Mesendoderm (in vitro differentiated cells): Measurements from ENCODE around the gene PANX1.

Experiments used
- DNase-seq: peaks from one replicate; pipeline ENCODE4 v3.0.0; 2013
- H2AK5ac ChIP-seq: 2 replicates; pipeline ENCODE4 v1.6.1; 2013; ENCODE audit warnings: low read length, inconsistent platforms
- H2BK120ac ChIP-seq: 2 replicates; pipeline ENCODE4 v1.6.1; 2013; ENCODE audit warnings: low read depth, mild to moderate bottlenecking, low read length, moderate library complexity, mixed read lengths
- H2BK15ac ChIP-seq: replicated peaks from 2 replicates; pipeline ENCODE4 v1.6.1; 2013; ENCODE audit warnings: low read depth, mild to moderate bottlenecking, moderate library complexity
- H2BK5ac ChIP-seq: 2 replicates; pipeline ENCODE4 v1.6.1; 2013; ENCODE audit warnings: low read length, inconsistent platforms
- H3K18ac ChIP-seq: 2 replicates; pipeline ENCODE4 v1.6.1; 2013; ENCODE audit warnings: mild to moderate bottlenecking, low read length, mixed read lengths
- H3K23ac ChIP-seq: one replicate; pipeline ENCODE4 v1.6.1; 2013; ENCODE audit warnings: low read length
- H3K27ac ChIP-seq: 2 replicates; pipeline ENCODE4 v1.5.1; 2013; ENCODE audit warnings: low read depth, mild to moderate bottlenecking, inconsistent platforms, low read length, moderate library complexity
- H3K27me3 ChIP-seq: 2 replicates; pipeline ENCODE4 v1.6.1; 2013; ENCODE audit warnings: low read length, control low read depth, mild to moderate bottlenecking, inconsistent platforms; ENCODE audit not compliant: insufficient read depth, poor library complexity
- H3K36me3 ChIP-seq: 2 replicates; pipeline ENCODE4 v1.6.1; 2013; ENCODE audit warnings: low read length, inconsistent platforms; ENCODE audit not compliant: control insufficient read depth, insufficient read depth
- H3K4ac ChIP-seq: one replicate; pipeline ENCODE4 v1.6.1; 2013; ENCODE audit warnings: low read depth, mild to moderate bottlenecking, low read length, moderate library complexity
- H3K4me1 ChIP-seq: 2 replicates; pipeline ENCODE4 v1.6.1; 2013; ENCODE audit warnings: low read depth, low read length, inconsistent platforms; ENCODE audit not compliant: control insufficient read depth
- H3K4me2 ChIP-seq: 2 replicates; pipeline ENCODE4 v1.6.1; 2013; ENCODE audit warnings: low read length
- H3K4me3 ChIP-seq: 2 replicates; pipeline ENCODE4 v1.5.1; 2013; ENCODE audit warnings: mild to moderate bottlenecking, low read length
- H3K56ac ChIP-seq: one replicate; pipeline ENCODE4 v1.6.1; 2013; ENCODE audit warnings: low read length
- H3K79me1 ChIP-seq: 2 replicates; pipeline ENCODE4 v1.6.1; 2013; ENCODE audit warnings: low read length, inconsistent platforms
- H3K79me2 ChIP-seq: 2 replicates; pipeline ENCODE4 v1.6.1; 2013; ENCODE audit warnings: mild to moderate bottlenecking, low read length; ENCODE audit not compliant: control insufficient read depth, insufficient read depth
- H3K9ac ChIP-seq: 2 replicates; pipeline ENCODE4 v1.6.1; 2013; ENCODE audit warnings: low read length, inconsistent platforms
- H4K5ac ChIP-seq: one replicate; pipeline ENCODE4 v1.6.1; 2013; ENCODE audit warnings: low read length
- H4K8ac ChIP-seq: one replicate; pipeline ENCODE4 v1.6.1; 2013; ENCODE audit warnings: low read depth, mild to moderate bottlenecking, control low read depth, low read length, moderate library complexity
- whole genome bisulfite sequencing: extraction: QIAGEN DNeasy Blood & Tissue Kit; methylation state at CpG from one replicate; pipeline ENCODE4 v1.1.7; 2013; ENCODE audit warnings: low lambda C conversion rate, missing lambda C conversion rate; ENCODE audit not compliant: insufficient coverage; ENCODE audit errors: extremely low coverage; 5-methylcytosine and 5-hydroxymethylcytosine counted together

PANX1 gene

DNA sequence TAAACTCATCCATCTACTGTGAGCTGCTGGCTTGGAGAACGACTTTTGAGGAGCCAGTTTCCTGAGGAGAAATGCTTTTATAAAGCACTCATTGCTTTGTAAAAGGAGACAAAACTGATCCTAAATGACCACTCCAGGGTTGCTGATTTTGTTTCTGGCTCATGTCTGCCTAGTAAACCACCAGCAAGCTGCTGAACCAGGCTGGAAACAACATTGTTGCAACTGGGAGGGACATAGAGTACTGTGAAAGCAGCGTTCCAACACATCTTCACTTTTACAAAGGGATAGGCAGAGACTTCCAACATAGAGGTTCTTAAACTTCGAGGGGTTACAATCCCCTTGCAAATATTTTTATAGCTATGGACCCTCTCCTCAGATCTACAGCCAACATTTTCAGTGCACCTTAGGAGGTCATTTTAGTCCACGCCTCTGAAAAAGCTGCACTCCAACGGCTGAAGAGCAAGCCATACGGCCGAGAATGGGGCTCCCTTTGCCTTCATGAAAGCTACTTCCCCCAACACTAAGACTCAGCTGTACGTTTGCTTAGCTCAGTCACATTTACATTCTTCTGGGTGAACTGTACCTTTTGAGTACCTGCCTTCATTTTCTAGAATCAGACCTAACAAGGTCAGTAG is 54.7 kb downstream of the PANX1 start:
- Histone ChIP-seq H3K4ac (no peak overlapping the region), H3K56ac (no peak overlapping the region), H2AK5ac (no peak overlapping the region), H2BK15ac (no peak overlapping the region), H3K27me3 (no peaks in the 10 kb centered on the region), H3K4me2 (no peak overlapping the region), H3K36me3 (peaks cover 5% of the 10 kb centered on the region), H4K8ac (no peak overlapping the region), H3K27ac (no peak overlapping the region), H3K9ac (no peak overlapping the region), H3K4me1 (peaks cover 2% of the 10 kb centered on the region), H3K4me3 (no peak overlapping the region), H3K18ac (no peak overlapping the region), H3K23ac (no peak overlapping the region), H4K5ac (no peak overlapping the region), H3K79me1 (peaks cover 4% of the 10 kb centered on the region), H2BK120ac (no peak overlapping the region), H3K79me2 (peaks cover under 1% of the 10 kb centered on the region), H2BK5ac (no peak overlapping the region)
- WGBS = no CpG with 5 or more reads among the region's 8 CpGs
- DNase-seq = no peak

DNA sequence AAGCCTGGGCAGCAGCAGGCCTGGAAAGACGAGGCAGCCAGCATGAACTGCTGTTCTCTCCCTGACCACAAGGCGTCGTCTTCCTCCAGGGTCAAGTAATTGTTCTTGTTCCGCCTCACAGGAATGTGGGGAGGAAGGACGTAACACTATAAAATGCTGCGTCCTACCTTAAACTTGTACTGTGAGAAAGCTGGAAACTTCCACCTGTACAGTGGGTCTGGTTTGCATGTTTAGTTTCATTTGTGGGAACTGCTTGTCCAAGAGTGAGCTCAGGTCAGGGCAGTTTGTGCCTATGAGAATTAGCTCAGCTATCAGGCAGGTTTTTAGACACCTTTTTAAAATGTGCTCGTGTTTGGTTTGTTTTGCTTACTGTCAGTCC is 55.2 kb downstream of the PANX1 start:
- Histone ChIP-seq H2BK120ac (no peak overlapping the region), H3K27ac (no peak overlapping the region), H3K79me2 (no peaks in the 10 kb centered on the region), H3K4me2 (no peak overlapping the region), H2BK5ac (no peak overlapping the region), H3K36me3 (peaks cover 4% of the 10 kb centered on the region), H2BK15ac (no peak overlapping the region), H3K23ac (no peak overlapping the region), H3K79me1 (peaks cover 4% of the 10 kb centered on the region), H4K5ac (no peak overlapping the region), H3K18ac (no peak overlapping the region), H3K56ac (no peak overlapping the region), H3K4me1 (peaks cover 2% of the 10 kb centered on the region), H3K9ac (peak overlapping the region; percentile 4), H3K4me3 (no peak overlapping the region), H2AK5ac (no peak overlapping the region), H4K8ac (no peak overlapping the region), H3K27me3 (no peaks in the 10 kb centered on the region), H3K4ac (no peak overlapping the region)
- peak; percentile 86 for DNase-seq
- WGBS = no CpG with 5 or more reads among the region's 7 CpGs

DNA sequence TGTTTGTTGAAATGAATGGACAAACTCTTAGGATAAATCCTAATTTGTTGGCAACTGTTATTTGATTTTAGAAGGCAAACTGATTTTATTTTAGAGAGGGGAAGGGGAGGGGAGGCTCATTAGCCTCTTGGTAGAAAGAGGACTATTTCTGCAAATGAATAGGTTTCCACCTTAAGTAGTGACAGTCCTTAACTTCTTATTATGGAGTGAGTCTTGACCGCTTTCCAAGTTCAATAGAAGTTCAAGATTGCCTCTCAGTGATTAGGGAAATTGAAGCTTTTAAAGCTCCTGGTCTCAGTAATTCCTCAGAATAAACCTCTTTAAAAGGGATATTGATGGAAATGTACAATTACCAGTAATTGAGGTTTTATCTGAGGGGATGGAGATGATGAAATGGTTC is 55.7 kb downstream of the PANX1 start:
- no peak overlapping the region for H4K8ac ChIP-seq
- no peak overlapping the region for H3K4ac ChIP-seq
- H3K4me2 ChIP-seq = no peak overlapping the region
- no peak overlapping the region for H4K5ac ChIP-seq
- H3K27me3 ChIP-seq = no peaks in the 10 kb centered on the region
- H3K56ac ChIP-seq = no peak overlapping the region
- WGBS = no CpG with 5 or more reads among the region's 1 CpG
- H3K79me1 ChIP-seq = peaks cover 4% of the 10 kb centered on the region
- H2BK120ac ChIP-seq = no peak overlapping the region
- no peak for DNase-seq
- H3K79me2 ChIP-seq = no peaks in the 10 kb centered on the region
- peaks cover 4% of the 10 kb centered on the region for H3K36me3 ChIP-seq
- H2BK15ac ChIP-seq = no peak overlapping the region
- no peak overlapping the region for H2AK5ac ChIP-seq
- H3K18ac ChIP-seq = no peak overlapping the region
- H3K23ac ChIP-seq = no peak overlapping the region
- H2BK5ac ChIP-seq = no peak overlapping the region
- peaks cover 2% of the 10 kb centered on the region for H3K4me1 ChIP-seq
- no peak overlapping the region for H3K4me3 ChIP-seq
- no peak overlapping the region for H3K9ac ChIP-seq
- H3K27ac ChIP-seq = no peak overlapping the region

- H3K18ac ChIP-seq = no peak overlapping the region
- H3K27me3 ChIP-seq = no peaks in the 10 kb centered on the region
- no peak overlapping the region for H3K23ac ChIP-seq
- no peak overlapping the region for H3K4me2 ChIP-seq
- H3K79me2 ChIP-seq = no peaks in the 10 kb centered on the region
- DNase-seq = no peak
- no peak overlapping the region for H2BK5ac ChIP-seq
- H3K56ac ChIP-seq = no peak overlapping the region
- no peak overlapping the region for H3K9ac ChIP-seq
- peaks cover 1% of the 10 kb centered on the region for H3K36me3 ChIP-seq
- H4K8ac ChIP-seq = no peak overlapping the region
- H2BK120ac ChIP-seq = no peak overlapping the region
- no peak overlapping the region for H3K4me3 ChIP-seq
- H3K27ac ChIP-seq = no peak overlapping the region
- H3K4me1 ChIP-seq = peaks cover 2% of the 10 kb centered on the region
- H2BK15ac ChIP-seq = no peak overlapping the region
- H2AK5ac ChIP-seq = no peak overlapping the region
- peaks cover 1% of the 10 kb centered on the region for H3K79me1 ChIP-seq
- WGBS = no CpG with 5 or more reads among the region's 2 CpGs
- no peak overlapping the region for H4K5ac ChIP-seq
- H3K4ac ChIP-seq = no peak overlapping the region
Measured at GRCh38 chr11:94184846-94185245, 56.2 kb downstream of the PANX1 start.

DNA sequence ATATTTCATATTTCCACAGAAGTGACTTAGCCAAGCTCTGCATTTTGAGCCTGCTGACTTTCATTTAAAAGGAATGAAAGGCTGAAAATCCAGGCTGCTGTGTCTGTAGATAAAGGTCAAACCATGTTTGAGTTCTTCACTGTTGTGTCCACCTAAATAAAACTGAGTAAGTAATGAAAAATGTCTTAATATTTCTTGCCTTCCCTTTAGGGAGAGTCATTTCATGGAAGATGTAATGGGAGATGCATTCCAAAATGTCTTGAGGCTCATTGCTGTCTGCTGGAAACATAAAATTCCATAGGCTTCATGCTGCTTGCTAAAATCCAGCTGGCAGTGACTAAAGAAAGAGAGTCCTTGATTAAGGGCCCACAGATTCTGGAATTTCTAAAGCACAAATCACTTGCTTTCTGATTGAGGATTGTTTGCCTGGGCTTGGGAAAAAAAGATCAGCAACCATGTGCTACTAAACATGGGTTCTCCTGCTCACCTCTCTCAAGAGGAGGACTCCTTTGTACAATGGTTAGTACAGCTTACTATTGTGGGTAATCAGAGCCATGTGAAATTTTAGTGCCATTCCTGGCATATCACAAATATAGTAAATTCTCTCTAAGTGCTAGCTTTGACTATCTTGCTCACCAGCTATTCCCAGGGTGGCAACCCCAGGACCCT is 56.9 kb downstream of the PANX1 start:
- DNase-seq = no peak
- H3K79me2 ChIP-seq = no peaks in the 10 kb centered on the region
- peaks cover 2% of the 10 kb centered on the region for H3K4me1 ChIP-seq
- no peak overlapping the region for H3K23ac ChIP-seq
- H3K27me3 ChIP-seq = no peaks in the 10 kb centered on the region
- no peak overlapping the region for H2AK5ac ChIP-seq
- H3K56ac ChIP-seq = no peak overlapping the region
- peaks cover 1% of the 10 kb centered on the region for H3K36me3 ChIP-seq
- H3K4me2 ChIP-seq = no peak overlapping the region
- no peak overlapping the region for H3K9ac ChIP-seq
- peaks cover 1% of the 10 kb centered on the region for H3K79me1 ChIP-seq
- H3K4ac ChIP-seq = no peak overlapping the region
- H3K4me3 ChIP-seq = no peak overlapping the region
- no peak overlapping the region for H3K18ac ChIP-seq
- H2BK5ac ChIP-seq = no peak overlapping the region
- H4K5ac ChIP-seq = no peak overlapping the region
- no peak overlapping the region for H2BK15ac ChIP-seq
- H3K27ac ChIP-seq = no peak overlapping the region
- no peak overlapping the region for H4K8ac ChIP-seq
- H2BK120ac ChIP-seq = no peak overlapping the region
